Stimulated activated CD8-positive, alpha-beta memory T cell treated with anti-CD3 and anti-CD28 coated beads, Interleukin-4, amount 100 ng/mL, for 24 hours (primary cell): ENCODE measurements around the gene RANBP6.
"Not testable (repeated sequence)": the region's sequence is repeated elsewhere in the genome, so short reads cannot be mapped to it uniquely, and the experiment has no call there.

Experiments
- DNase-seq: peaks from one replicate; pipeline ENCODE4 v3.0.0-alpha.2; 2020; ENCODE audit warnings: low read depth

The RANBP6 gene

DNA sequence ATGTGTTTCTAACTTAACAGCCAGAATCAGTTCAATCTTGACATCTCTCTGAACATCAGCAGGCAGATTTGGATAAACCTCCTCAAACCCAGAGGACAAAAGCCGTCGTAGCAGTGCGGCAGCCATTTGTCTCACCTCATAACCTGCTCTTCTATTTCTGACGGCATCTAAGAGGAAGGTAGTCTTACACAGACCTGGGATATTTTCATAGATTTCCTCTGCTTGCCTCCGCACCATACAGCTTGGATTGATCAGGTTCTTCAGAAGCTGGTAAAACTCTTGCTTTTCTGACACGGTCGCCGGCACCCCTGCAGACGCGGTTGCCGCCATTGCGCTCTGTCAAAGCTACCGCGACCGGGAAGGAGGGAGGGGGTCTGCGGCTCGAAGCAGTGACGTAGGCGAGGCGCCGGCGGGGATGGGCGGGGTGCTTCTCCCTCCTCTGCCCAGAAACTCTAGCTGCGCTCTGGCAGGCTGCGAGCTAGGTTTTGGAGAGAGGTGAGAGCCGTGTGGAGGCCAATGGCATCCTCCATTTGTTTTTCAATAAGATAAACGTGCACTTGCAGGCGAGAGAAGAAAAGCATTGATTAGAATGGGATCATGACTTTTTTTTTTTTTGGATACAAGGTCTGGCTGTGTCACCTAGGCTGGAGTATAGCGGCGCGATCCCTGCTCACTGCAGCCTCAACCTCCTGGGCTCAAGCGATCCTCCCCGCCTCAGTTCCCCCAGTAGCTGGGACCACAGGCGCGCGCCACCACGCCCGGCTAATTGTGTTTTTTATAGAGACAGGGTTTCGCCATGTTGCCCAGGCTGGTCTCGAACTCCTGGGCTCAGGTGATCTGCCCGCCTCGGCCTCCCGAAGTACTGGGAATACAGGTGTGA is at the start of gene RANBP6:
Gene RANBP6, minus strand, starts transcription at position 347 of the 880 bp plus-strand sequence. Its CDS starts 17 bp downstream, at position 330.
- DNase-seq, result peak; percentile 85

DNA sequence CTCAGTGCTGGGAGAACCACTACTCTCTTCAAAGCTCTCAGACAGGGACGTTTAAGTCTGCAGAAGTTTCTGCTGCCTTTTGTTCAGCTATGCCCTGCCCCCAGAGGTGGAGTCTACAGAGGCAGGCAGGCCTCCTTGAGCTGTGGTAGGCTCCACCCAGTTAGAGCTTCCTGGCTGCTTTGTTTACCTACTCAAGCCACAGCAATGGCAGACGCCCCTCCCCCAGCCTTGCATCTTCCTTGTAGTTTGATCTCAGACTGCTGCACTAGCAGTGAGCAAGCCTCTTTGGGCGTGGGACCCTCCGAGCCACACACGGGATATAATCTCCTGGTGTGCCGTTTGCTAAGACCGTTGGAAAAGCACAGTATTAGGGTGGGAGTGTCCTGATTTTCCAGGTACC is 47.7 kb upstream of the RANBP6 start:
- not testable (repeated sequence) for DNase-seq

DNA sequence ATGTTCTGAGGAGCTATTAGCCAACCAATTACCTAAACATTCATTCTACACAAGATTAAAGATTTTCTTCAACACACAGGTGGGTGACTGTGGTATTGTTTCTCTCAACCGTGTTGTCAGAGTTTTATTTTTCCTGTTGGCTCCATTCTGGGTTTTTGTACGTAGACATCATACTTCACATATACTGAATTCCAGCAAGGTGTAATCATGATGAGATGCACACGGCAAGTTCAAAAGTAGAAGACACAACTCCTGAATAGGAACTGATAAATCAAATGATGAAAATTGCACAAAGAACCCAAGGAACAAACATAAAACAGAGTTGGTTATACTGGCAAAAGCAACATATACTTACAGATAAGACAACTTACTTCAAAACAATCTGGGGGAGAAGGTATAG is 40.2 kb upstream of the RANBP6 start:
- no peak for DNase-seq

DNA sequence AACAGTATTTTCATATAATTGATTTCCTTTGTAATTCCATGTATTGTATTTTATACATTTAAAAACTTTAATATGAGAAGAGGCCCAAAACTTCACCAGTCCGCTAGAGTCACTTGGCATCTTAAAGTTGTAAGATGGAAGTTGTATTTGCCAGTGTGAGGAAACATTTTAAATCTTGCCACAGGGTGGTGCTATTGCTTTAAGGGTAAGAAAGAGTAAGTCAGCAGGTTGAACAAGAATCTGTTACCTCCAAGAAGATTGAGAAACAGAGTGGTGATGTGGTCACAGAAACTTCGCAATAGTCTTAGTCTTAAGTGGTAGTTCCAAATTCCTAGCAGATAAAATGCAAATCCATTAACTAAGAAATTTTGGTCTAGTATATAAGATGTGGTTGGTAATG is 39.8 kb upstream of the RANBP6 start:
- DNase-seq, result no peak

DNA sequence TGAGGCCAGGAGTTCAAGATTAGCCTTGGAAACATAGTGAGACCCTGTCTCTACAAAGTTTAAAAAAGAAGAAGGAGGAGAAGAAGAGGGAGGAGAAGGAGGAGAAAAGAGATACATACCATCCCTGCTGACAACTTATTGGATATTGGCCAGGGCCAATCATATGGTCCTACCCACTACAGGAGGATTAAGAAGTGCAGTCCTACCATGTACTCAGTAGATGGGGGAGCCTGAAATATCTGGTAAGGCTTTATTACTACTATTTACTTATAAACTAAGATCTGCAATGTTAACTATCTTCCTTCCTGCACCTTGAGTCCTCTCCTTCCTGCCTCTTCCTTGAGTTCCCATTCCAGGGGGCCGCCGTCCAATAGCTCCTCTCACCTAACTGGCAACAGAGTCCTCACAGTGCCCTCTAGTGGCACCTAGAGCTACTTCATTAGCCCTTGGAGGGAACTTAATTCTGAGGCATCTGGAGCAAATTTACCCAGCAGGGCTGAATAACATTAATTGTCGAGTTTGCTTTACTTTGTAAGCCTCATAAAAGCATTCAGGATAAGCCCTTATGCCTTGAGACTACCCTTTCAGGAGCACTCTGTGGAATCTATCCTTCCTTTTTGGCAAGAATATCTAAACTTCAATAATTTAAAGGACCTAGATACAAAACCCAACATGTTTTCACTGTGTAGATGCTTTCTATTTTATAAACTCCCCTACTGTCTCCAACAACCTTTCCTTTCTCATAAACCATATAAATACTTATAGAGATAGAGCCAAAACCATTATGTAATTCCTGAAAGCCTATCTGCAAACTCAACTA is 39.1 kb upstream of the RANBP6 start:
- peak; percentile 35 for DNase-seq

DNA sequence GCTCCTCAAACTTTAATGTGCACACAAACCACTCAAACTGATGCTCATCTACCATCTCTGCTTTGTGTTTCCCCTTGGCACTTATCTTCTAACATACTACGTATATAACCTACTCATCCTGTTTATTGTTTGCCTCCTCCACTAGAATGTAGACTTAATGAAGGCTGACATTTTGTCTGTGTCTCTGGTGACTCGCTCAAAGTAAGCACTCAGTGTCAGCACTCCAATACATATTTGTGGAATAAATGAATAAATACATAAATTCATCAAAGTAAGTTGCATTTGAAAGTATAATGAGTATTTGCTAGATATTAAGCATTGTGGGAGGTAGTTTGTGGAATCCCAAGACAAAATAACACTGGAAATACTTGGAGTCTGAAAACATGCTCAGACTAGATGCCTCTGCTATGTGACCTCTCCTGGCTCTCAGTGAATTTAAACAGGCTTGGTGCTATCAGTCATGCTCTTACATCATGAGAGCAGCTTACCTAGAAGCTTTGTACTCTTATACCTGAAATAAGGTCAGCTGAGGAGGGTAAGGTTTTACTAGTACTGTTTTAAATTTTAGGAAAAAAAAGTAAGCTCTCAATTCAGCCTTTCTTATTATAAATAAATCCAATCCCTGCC is 37.0 kb upstream of the RANBP6 start:
- DNase-seq, result no peak

DNA sequence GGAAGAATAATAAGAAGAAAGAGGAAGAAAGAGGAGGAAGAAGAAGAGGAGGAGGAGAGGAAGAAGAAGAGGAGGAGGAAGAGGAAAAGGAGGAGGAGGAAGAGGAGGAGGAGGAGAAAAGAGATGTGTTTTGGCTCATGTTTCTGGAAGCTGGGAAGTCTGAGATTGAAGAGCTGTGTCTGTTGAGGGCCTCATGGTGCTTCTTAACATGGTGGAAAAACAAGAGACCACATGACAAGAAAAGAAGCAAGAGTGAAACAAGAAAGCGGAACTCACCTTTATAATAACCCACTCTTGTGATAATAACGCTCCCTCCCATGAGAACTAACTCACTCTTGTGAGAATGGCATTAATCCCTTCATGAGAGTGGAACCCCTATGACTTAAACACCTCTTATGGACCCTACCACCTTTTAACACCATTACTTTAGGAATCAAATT is 36.1 kb upstream of the RANBP6 start:
- no peak for DNase-seq

DNA sequence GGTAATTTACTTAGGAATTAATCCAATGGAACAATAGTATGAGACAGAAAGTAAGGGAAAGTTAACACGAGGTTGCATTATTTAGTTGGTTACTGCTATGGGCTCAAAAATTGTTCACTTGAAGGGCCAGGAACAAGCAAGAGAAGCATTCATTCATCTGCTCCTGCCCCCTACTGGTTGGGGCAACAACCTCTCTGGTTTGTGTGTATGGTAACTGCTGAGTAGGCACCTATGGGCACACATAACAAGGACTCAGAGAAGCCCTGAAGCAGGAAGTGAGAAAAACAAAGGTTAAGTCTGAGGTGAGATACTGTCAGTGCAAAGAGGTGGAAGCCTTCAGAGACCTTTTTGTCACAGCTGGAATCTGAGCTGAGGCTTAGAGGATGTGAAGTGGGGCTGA is 34.4 kb upstream of the RANBP6 start:
- no peak for DNase-seq

DNA sequence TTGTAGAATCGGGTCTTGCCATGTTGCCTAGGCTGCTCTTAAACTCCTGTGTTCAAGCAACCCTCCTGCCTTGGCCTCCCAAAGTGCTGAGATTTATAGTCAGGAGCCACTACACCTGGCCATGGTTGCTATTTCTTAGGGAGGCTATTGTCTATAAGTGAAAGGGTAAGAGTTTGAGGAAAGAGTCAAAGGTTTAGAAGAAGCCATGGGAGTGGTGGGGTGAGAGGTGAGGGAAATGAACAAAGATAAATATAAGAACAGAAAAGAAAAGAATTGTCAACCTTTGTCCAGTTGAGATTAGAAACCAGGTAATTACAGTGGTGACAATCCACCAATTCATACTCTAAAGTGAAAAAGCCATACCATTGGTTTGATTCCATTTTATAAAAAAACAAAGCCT is 32.6 kb upstream of the RANBP6 start:
- no peak for DNase-seq

DNA sequence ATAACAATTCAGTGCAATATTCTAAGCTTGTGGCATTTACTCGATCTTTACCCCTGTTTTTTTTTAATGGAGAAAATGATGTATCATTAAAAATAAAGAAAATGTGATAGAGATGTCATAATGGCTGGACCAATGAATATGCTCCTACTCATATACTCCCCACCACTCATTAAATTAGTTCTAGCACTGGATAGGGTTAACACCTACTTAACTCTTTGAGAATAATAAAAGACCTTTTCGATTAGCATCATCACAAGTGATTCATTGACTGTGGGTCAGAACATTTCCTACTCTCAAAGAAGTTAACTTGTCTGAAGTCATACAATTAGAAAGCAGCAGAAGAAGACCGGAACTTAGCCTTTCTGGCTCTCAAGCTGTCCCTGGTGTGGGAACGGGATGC is 31.6 kb upstream of the RANBP6 start:
- DNase-seq, result no peak

DNA sequence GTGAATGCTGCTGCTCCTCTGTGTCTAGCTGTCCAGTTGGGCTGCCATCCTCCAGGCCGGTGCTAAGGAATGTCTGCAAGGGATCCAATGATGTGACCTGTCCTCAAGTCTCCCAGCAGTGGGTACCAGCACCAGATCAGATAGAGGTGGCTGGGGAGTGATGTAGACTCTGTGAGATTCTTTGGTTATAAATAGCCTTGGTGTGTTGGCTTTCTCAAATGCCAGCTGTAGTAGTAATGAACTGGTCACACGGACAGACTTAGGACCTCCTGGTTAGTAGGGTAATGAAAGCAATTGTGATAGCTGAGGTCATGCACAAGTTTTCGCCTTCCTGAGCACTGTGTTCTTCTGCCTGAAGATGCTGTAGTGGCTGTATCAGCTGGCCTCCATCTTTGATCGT is 29.9 kb upstream of the RANBP6 start:
- DNase-seq, result no peak

DNA sequence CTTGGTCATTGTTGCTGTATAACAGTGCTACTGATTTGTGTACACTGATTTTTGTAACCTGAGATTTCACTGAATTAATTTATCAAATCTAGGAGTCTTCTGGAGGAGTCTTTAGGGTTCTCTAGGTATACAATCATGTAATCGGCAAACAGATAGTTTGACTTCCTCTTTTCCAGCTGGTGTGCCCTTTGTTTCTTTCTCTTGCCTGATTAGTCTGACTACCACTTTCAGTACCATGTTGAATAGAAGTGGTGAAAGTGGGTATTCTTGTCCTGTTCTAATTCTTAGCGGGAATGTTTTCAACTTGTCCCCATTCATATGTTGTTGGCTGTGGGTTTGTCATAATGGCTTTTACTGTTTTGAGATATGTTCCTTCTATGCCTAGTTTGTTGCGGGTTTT is 24.7 kb upstream of the RANBP6 start:
- DNase-seq, result no peak

DNA sequence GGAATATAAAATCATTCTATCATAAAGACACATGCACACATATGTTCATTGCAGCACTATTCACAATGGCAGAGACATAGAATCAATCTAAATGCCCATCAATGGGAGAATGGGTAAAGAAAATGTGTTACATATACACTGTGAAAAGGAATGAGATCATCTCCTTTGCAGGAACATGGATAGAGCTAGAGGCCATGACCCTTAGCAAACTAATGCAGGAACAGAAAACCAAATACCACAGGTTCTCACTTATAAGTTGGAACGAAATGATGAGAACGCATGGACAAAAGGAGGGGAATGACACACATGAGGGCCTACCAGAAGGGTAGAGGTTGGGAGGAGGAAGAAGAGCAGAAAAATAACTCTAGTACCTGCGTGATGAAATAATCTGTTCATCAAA is 21.0 kb upstream of the RANBP6 start:
- DNase-seq, result no peak

DNA sequence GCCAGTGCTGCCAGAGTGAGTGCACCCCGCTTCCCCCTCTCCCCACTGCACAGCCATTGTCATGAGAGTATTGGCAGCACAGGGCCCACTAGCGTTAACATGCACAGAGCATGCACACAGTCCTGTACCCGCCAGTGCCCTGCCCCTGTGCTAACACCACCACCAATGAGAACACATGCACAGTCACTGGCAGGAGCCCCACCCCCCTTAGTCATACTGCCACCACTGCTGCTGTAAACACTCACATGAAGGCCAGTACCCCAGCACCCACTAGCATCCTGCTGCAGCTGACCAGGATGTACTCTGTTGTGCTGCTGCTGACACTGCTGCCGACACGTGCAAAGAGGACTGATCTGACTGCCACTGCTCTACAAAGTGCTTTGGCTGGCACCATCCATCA is 19.5 kb upstream of the RANBP6 start:
- DNase-seq, result no peak

DNA sequence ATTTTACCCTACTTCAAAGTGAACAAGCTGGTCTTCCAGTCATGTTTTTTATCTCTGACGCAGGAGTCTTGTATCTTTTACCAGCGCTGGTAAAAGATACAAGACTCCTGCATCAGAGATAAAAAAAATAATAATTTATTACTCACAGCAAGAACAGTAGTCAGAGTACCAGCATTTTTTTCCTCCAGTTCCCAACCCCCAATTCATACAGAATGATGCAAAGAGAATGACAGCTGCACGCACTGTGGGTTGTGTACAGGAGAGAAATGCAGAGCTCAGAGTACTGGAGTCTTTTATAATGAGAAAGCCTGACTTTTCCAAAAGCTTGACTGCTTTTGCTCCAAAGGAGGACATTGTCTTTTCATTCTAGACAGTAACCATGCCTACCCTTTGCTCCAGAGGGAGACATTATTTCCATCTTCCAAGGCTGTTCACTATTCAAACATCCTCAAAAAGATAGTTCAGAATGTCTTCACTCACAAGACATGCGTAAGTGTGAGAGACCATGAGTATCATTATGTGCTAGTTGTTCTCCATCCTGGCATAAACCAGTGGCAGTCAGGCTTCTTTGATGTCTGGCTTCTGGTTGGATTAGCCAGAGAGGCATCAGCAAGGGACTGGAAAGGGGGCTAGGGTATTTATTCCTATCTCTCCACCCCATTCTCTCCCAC is 14.3 kb upstream of the RANBP6 start:
- no peak for DNase-seq

DNA sequence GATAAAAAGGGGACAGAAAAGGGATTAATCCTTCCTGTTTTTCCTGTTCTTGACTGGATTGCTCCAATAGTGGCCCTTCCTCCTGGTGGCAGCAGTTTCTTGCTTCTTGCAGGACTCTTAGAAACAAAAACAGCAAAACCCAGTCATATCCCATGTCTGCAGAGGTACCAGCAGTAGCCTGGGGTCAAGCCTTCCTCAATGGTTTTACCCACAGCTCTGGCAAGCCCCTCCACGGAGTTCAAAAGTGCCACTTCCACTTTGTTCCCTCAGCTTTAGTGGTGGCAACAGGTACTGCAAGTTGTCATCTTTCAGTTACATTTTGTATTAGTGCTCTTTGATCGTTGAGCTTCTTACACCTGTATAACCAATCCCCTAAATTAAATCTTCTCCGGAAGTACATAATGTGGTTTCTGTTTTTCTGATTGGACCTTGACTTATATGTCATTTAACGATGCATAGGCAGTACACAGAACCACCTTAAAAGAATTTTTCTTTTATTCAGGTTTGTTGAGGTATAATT is 8.7 kb upstream of the RANBP6 start:
- no peak for DNase-seq

DNA sequence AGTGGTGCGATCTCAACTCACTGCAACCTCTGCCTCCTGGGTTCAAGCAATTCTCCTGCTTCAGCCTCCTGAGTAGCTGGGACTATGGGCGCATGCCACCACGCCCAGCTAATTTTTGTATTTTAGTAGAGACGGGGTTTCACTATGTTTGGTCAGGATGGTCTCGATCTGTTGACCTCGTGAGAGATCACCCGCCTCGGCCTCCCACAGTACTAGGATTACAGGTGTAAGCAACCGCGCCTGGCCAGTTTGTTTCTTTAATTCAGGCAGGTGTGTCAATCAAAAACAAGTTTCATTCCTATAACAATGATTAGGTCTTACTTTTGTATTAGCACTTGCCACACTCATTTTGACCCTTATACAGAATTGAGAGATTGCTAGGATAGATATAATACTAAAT is 1.6 kb upstream of the RANBP6 start:
- not testable (repeated sequence) for DNase-seq

DNA sequence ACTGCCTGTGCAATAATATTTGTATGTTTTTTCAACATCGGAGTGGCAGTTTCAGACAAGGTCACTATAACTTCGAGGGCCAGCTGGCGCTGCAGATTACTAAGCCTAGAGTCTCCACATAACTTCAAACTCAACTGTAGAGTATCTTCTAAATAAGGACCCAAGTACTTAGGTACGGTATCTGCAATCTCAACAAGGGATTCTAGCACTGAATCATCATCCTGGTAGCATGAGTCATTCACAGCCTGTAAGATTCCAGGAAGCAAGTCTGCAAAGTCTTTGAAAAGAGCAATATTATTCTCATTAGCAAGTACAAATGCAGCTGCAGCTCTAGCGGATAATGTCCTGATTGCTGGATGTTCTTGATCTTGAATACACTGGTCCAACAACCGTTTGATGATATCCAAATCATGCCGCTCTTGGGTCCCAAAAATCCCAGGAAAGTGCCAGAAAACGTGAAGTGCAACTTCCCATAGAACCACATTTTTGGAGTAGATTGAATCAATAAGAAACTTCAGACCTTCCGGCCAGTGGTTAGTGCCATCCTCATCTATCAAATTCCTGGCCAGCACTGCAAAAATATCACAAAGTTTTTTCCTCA is 654 bp downstream of the RANBP6 start:
- DNase-seq, result no peak

DNA sequence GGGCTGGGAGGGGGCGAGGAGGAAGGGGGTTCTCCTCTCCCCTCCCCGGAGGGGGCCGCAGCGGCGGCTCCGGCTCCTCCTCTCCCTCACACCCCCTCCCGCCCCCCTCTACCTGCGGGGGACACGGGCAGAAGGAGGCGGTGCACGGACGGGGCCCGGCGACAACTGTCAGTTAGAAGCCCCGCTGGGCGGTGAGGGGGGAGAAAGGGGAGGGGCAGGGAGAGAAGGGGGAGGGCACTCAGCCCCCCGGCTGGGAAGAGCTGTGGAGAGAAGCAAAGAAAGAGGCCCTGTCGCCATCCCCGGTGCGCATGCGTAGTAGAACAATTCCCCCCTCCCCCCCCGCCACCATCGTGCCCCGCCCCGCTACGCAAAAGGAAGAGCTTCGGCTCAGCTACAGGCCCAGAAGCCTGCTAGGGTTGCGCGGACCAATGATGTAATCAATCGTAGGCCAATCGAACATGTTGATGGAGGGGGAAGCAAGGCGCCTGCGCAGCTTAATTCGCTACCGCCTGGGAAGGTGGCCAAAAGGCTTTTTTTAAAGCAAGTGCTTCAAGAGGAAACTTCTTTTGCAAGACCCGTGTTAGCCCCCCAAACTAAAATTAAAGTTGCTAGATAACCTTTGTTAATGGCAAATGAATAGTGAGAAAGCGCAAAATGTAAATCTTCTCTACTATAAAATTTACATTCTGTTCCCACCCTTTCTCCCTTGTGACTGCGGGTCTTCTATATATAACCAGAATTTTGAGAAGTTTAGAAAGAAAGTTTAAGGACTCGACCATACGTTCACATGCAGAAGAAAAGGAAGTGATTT is 7.0 kb downstream of the RANBP6 start:
- DNase-seq, result peak; percentile 87

DNA sequence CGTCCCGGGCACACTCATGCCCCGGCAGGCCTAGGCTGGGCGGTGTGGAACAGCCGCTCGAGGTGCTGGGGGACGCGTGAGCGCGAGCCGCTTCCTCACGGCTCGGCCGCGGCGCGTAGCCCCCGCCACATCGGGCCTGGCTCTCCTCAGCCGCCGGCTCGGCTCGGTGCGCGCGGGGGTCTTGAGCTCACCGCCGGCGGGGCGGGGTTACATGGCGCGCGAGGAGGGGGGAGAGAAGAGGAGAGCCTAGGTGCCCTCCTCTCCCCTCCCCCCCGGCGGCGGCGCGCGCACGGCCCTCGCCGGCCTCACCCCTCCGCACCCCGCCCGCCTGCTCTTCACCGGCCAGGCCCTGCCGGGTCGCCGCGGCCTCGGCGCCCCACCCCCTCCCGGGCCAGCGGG is 7.7 kb downstream of the RANBP6 start:
- DNase-seq, result peak; percentile 73
